K562 (cell line): ENCODE results near the gene COL6A1. TPM values are rescaled to one million over a fixed set of nuclear protein-coding genes. Genes with fewer than 3 reads are reported as not detected.

ENCODE experiments used
- ATAC-seq: fragments of 200-7000 bp; cut with Tn5 transposase; 3 replicates; pipeline ENCODE4 v1.9.1; 2020; ENCODE audit warnings: moderate library complexity
- BruUV-seq: library from RNA; stranded (reverse); fragments of 400-500 nt; replicated peaks from 2 replicates; lab custom pipeline; 2021; lab: Mats Ljungman, UMichigan
- CTCF ChIA-PET: fragments of 300-600 bp; formaldehyde crosslinking; extraction: SDS; loops from one replicate; lab custom pipeline; 2021; ENCODE audit warnings: low intra/inter-chr PET ratio; lab: Yijun Ruan, JAX
- POLR2A ChIA-PET: fragments of 300-600, 350-650 bp; sonication (Branson Sonifier 250); formaldehyde crosslinking; extraction: SDS; loops from one replicate; lab custom pipeline; 2021; ENCODE audit warnings: antibody characterized with exemption, inconsistent platforms; lab: Yijun Ruan, JAX
- DNase-seq, 4 experiments: peaks; one replicate each; pipeline versions ENCODE4 v3.0.0 to v3.0.0-alpha.2; 2011 to 2018; ENCODE audit warnings: low spot score in 3 of 4, mixed read lengths in 3 of 4; ENCODE audit errors: extremely low read depth in 1 of 4
- FAIRE-seq: peaks from 2 replicates; lab custom pipeline; 2011; peaks lifted over from hg19 to GRCh38; lab: Jason Lieb, UNC
- H2AFZ ChIP-seq: 2 replicates; pipeline ENCODE4 v1.6.0; 2011; ENCODE audit warnings: low read depth, low read length, control low read depth, inconsistent platforms
- H3K27ac ChIP-seq: fragments of 200-600 bp; 3 replicates; pipeline ENCODE4 v1.8.0; 2011; ENCODE audit warnings: low read depth, mild to moderate bottlenecking, control low read depth, inconsistent platforms, low read length, moderate library complexity, mixed read lengths; ENCODE audit errors: extremely low read depth
- H3K27me3 ChIP-seq, 2 experiments: fragments of 300-600 bp in 1 of 2; 2 replicates in 1 of 2; 3 replicates in 1 of 2; pipeline versions ENCODE4 v1.6.0 to v1.8.0; 2011; ENCODE audit warnings: inconsistent platforms in 2 of 2, low read length in 2 of 2, mild to moderate bottlenecking in 1 of 2, mixed read lengths in 1 of 2, moderate library complexity in 1 of 2; ENCODE audit not compliant: control insufficient read depth in 2 of 2, insufficient read depth in 2 of 2
- H3K36me3 ChIP-seq: fragments of 300-600 bp; 3 replicates; pipeline ENCODE4 v1.8.0; 2011; ENCODE audit warnings: mild to moderate bottlenecking, low read length, inconsistent platforms; ENCODE audit not compliant: control insufficient read depth, insufficient read depth
- H3K4me1 ChIP-seq, 2 experiments: fragments of 200-600 bp in 1 of 2; replicated peaks in 1 of 2; 2 replicates in 1 of 2; 3 replicates in 1 of 2; pipeline versions ENCODE4 v1.5.1 to v1.8.0; 2011; ENCODE audit warnings: inconsistent platforms in 2 of 2, low read length in 2 of 2, mild to moderate bottlenecking in 1 of 2, mixed read lengths in 1 of 2, moderate library complexity in 1 of 2; ENCODE audit not compliant: control insufficient read depth in 2 of 2, insufficient read depth in 2 of 2
- H3K4me2 ChIP-seq: 2 replicates; pipeline ENCODE4 v1.6.1; 2011; ENCODE audit warnings: low read length, control low read depth, inconsistent platforms, mixed read lengths; ENCODE audit not compliant: insufficient read depth
- H3K4me3 ChIP-seq: fragments of 200-600 bp; sonication (generic), shearing (Covaris generic); 2 replicates; pipeline ENCODE4 v1.5.1; 2016; ENCODE audit warnings: control low read depth, inconsistent platforms
- H3K79me2 ChIP-seq: fragments of 200-600 bp; 3 replicates; pipeline ENCODE4 v1.8.0; 2011; ENCODE audit warnings: low read length, inconsistent platforms; ENCODE audit not compliant: control insufficient read depth, insufficient read depth
- H3K9ac ChIP-seq, 2 experiments: 2 replicates each; pipeline versions ENCODE4 v1.6.0 to v1.6.1; 2011; ENCODE audit warnings: low read depth in 2 of 2, low read length in 2 of 2, control low read depth in 1 of 2, inconsistent platforms in 1 of 2, mild to moderate bottlenecking in 1 of 2, mixed read lengths in 1 of 2; ENCODE audit not compliant: insufficient read depth in 1 of 2
- H3K9me1 ChIP-seq: one replicate; pipeline ENCODE4 v1.6.0; 2011; ENCODE audit warnings: inconsistent platforms, mild to moderate bottlenecking, low read length, moderate library complexity; ENCODE audit not compliant: control insufficient read depth, insufficient read depth
- H3K9me3 ChIP-seq: replicated peaks from 2 replicates; pipeline ENCODE4 v1.5.1; 2011; ENCODE audit warnings: low read depth, low read length, inconsistent platforms; ENCODE audit not compliant: control insufficient read depth, insufficient read depth
- H4K20me1 ChIP-seq: replicated peaks from 2 replicates; pipeline ENCODE4 v1.6.1; 2011; ENCODE audit warnings: low read length, inconsistent platforms, mixed read lengths; ENCODE audit not compliant: control insufficient read depth, insufficient read depth
- NELFE ChIP-seq: IDR thresholded peaks from 2 replicates; pipeline ENCODE4 v1.6.1; 2011; ENCODE audit warnings: mild to moderate bottlenecking; ENCODE audit not compliant: insufficient read depth, insufficient read length
- ZNF263 ChIP-seq: sonication (generic); formaldehyde crosslinking; IDR thresholded peaks from 2 replicates; pipeline ENCODE4 v1.8.0; 2022; ENCODE audit warnings: mild to moderate bottlenecking, missing genetic modification reagents, borderline replicate concordance
- WGBS: fragments of 100-300 bp; shearing (Covaris generic); methylation state at CpG from one replicate; pipeline ENCODE4 v1.1.6; 2016; ENCODE audit warnings: low coverage, mixed read lengths; ENCODE audit not compliant: insufficient coverage; ENCODE audit errors: missing lambda C conversion rate; 5-methylcytosine and 5-hydroxymethylcytosine counted together
- in situ Hi-C: fragments of 300-500 bp; cut with MboI; formaldehyde crosslinking; loops from 4 replicates; pipeline ENCODE4 v1.15.0; 2018; ENCODE audit warnings: inconsistent platforms, mixed read lengths
- intact Hi-C: fragments of 100-400 bp; cut with micrococcal nuclease; formaldehyde crosslinking; loops from 2 replicates; pipeline ENCODE4 v1.14.2; 2022
- polyA plus RNA-seq, 8 experiments: library from polyadenylated mRNA; depleted of rRNA in 4 of 8; stranded (reverse) in 5 of 8; unstranded in 3 of 8; fragments of >200 nt; fragmentation: Nextera tagmentation in 2 of 8; fragmentation: Illumina TruSeq in 1 of 8; extraction: Ambion mirVana in 2 of 8; extraction: Trizol in 1 of 8; gene quantifications; 2 replicates each; pipeline versions ENCODE4 v1.2.1 to v1.2.3, GENCODE V29; 2011 to 2014; ENCODE audit warnings: inconsistent platforms in 1 of 8, missing spikeins in 1 of 8
- total RNA-seq, 7 experiments: library from RNA; depleted of rRNA in 6 of 7; stranded (reverse); fragments of >200 nt in 6 of 7; fragmentation: Illumina TruSeq in 2 of 7; extraction: Trizol in 2 of 7; gene quantifications; 2 replicates each; pipeline versions ENCODE4 v1.2.1 to v1.2.3, GENCODE V29; 2011 to 2021; ENCODE audit warnings: low replicate concordance in 1 of 7
- TF ChIP-seq, protein P1 (sequence below): fragments of 450-650 bp; IDR thresholded peaks from 2 replicates; pipeline ENCODE4 v1.6.1; 2018; ENCODE audit warnings: mild to moderate bottlenecking, low read depth; ENCODE audit not compliant: partially characterized antibody
- TF ChIP-seq, protein P2 (sequence below): sonication (generic); formaldehyde crosslinking; IDR thresholded peaks from 2 replicates; pipeline ENCODE4 v1.8.0; 2022; ENCODE audit warnings: mild to moderate bottlenecking, missing genetic modification reagents

Gene COL6A1
- total and polyA plus RNA-seq, 9 of the 15 experiments (the other 6 are each of a cell fraction or from before 2014, with no cell fraction given), result 0.07 to 1.3 (median 0.14) TPM; not detected in 3

DNA sequence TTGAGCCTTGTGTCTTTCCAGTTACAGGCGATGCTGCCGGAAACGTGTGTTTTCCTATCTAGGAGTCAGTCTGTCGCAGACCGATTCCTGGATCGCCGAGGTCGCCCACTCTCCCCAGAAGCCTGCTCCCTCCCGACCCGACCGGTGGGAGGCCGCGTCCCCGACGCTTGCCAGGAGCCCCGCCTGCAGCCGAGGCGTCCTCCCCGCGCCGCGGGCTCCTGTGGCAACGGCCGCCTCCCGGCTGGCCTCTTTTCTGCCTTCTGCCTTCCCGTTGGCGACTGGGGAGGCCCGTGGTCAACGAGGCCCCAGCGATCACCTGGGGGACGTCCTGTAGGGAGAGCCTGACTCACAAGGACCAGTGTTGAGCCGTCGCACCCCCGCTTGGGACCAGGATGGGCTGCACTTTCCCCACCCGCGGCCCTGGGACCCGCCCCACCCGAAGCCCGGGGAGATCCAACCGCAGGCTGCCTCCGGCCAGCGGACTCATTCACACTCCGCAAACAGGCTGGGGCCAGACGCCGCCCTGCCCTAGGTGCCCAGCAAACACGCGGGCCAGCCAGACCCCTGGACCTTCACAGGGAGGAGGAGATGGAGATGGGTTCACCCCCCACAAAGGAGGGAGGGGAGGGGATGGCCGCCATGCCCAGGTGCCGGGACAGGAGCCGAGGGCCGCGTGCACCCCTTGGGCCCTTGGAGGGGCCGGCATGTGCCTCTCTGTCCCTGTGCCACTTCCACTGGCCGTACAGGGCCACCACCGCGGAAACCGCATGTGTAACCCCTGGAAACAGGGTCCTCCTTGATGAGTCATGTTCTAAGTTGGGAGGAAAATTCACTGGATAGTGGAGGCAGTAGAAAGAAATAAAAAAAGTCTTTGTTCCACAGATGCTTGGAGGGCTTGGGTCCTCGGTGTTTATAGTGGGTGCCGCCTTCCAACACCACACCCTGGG is 7.2 kb upstream of the COL6A1 start (continued):
- TF ChIP-seq, protein P1, sequence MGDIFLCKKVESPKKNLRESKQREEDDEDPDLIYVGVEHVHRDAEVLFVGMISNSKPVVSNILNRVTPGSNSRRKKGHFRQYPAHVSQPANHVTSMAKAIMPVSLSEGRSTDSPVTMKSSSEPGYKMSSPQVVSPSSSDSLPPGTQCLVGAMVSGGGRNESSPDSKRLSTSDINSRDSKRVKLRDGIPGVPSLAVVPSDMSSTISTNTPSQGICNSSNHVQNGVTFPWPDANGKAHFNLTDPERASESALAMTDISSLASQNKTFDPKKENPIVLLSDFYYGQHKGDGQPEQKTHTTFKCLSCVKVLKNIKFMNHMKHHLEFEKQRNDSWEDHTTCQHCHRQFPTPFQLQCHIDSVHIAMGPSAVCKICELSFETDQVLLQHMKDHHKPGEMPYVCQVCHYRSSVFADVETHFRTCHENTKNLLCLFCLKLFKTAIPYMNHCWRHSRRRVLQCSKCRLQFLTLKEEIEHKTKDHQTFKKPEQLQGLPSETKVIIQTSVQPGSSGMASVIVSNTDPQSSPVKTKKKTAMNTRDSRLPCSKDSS, result no peak

DNA sequence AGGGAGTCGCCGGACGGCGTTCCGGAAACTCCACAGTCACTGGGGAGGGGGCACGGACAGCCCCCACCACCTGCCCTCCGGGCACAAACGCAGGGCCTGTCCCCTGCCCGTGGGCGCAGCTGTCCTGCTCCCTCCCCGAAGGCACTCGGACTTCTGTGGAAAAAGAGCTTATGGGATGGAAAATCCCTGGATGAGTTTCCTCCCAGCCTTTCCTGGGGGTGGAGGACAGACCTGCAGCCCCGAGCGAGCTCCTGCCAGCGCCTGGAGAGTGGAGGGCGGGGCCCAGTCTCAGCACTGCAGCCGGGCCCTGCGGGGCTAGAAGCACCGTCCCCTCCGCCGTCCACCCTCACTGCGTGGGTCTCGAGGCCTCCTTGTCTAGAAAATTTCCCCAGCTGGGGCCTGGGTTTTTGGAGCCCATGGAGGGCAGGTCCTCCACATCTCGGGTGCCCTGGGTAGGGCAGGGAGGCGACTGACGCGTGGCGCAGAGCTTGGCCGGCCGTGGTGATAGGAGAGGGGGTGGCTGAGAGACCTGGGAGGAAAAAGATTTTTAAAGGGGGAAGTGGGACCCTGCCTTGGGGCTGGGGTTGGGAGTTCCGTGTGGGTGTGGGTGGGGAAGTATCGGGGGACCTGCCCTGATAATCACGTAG is 6.4 kb upstream of the COL6A1 start:
- H2AFZ ChIP-seq, result no peak overlapping the region
- no peak overlapping the region for H3K27ac ChIP-seq
- no peak for DNase-seq
- POLR2A ChIA-PET, result interaction anchor here (1.2 kb wide), 1 partner anchor 8 kb away, joined by 3 read pairs; no protein-coding TSS in a partner anchor
- H3K27me3 ChIP-seq, result peaks cover 32 to 56% of the 10 kb centered on the region in 2 experiments
- peaks cover 0 to 55% of the 10 kb centered on the region in 2 experiments; a peak in 4 of 5 replicates for H3K4me1 ChIP-seq
- no peaks in the 10 kb centered on the region for H3K9me3 ChIP-seq
- H3K9me1 ChIP-seq, result no peaks in the 10 kb centered on the region
- no peak overlapping the region for H3K4me3 ChIP-seq
- TF ChIP-seq NELFE (no peak), ZNF263 (CRISPR knock-in tag) (peak; percentile 46; the same call in 1 of the 2 replicates)
- TF ChIP-seq, protein P2, sequence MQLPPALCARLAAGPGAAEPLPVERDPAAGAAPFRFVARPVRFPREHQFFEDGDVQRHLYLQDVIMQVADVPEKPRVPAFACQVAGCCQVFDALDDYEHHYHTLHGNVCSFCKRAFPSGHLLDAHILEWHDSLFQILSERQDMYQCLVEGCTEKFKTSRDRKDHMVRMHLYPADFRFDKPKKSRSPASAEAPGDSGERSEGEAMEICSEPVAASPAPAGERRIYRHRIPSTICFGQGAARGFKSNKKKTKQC (CRISPR knock-in tag), result 0 out of 2 replicates have a peak, but pooled peaks have one; percentile 18
- no peaks in the 10 kb centered on the region for H3K36me3 ChIP-seq
- CTCF ChIA-PET, result no interaction called here
- intact Hi-C loops, result loop anchor here (10.0 kb wide), 1 partner anchor 70 kb away; no protein-coding TSS in a partner anchor
- BruUV-seq, result no TSS peak
- no peak overlapping the region for H3K9ac ChIP-seq
- H4K20me1 ChIP-seq, result peaks cover 6% of the 10 kb centered on the region; the same call in 1 of the 2 replicates
- no peak for ATAC-seq
- WGBS, result 14% methylated on average over 32 of the region's 33 CpGs
- FAIRE-seq, result no peak
- H3K4me2 ChIP-seq, result no peak overlapping the region
- no peaks in the 10 kb centered on the region for H3K79me2 ChIP-seq
- in situ Hi-C loops, result no loop called here
